HG03342 (cell line): ENCODE data around the gene MPZL3.
A peak's percentile ranks its signal among the peaks of the same experiment; 100 is the strongest.

Source experiments
- ATAC-seq: cut with Tn5 transposase; IDR thresholded peaks from one replicate; pipeline ENCODE4 v1.9.1; 2021; ENCODE audit warnings: mild to moderate bottlenecking, moderate library complexity; ENCODE audit not compliant: unreplicated experiment

MPZL3 gene

GRCh38 chr11:118251858-118252652 is at the start of gene MPZL3:
MPZL3 (minus strand) TSS chr11:118252365; CDS start chr11:118252294, 71 bp downstream.
- peak; percentile 77 for ATAC-seq

- no peak for ATAC-seq
These were observed 49.5 kb upstream of the MPZL3 start for GRCh38 chr11:118301600-118302195.

- ATAC-seq: no peak
These were observed 43.8 kb upstream of the MPZL3 start for GRCh38 chr11:118295815-118296454.

- ATAC-seq: no peak
These were observed 43.0 kb upstream of the MPZL3 start for GRCh38 chr11:118295199-118295598.

GRCh38 chr11:118294053-118294452 is 41.9 kb upstream of the MPZL3 start:
- no peak for ATAC-seq

- ATAC-seq: no peak
These were observed 39.4 kb upstream of the MPZL3 start for GRCh38 chr11:118291477-118292135.

- ATAC-seq: no peak
These were observed 38.8 kb upstream of the MPZL3 start for GRCh38 chr11:118290923-118291322.

GRCh38 chr11:118289401-118289800 is 37.2 kb upstream of the MPZL3 start:
- ATAC-seq: no peak

- no peak for ATAC-seq
These were observed 34.8 kb upstream of the MPZL3 start for GRCh38 chr11:118287006-118287405.

GRCh38 chr11:118286545-118286944 is 34.4 kb upstream of the MPZL3 start:
- ATAC-seq: no peak

- no peak for ATAC-seq
These were observed 31.7 kb upstream of the MPZL3 start for GRCh38 chr11:118283756-118284350.

GRCh38 chr11:118283037-118283636 is 31.0 kb upstream of the MPZL3 start:
- no peak for ATAC-seq

- ATAC-seq: no peak
These were observed 30.4 kb upstream of the MPZL3 start for GRCh38 chr11:118282606-118283005.

GRCh38 chr11:118281284-118281683 is 29.1 kb upstream of the MPZL3 start:
- no peak for ATAC-seq

- no peak for ATAC-seq
These were observed 25.1 kb upstream of the MPZL3 start for GRCh38 chr11:118277312-118277711.

- ATAC-seq: no peak
These were observed 24.3 kb upstream of the MPZL3 start for GRCh38 chr11:118276422-118276821.

GRCh38 chr11:118275176-118275575 is 23.0 kb upstream of the MPZL3 start:
- no peak for ATAC-seq

- ATAC-seq: no peak
These were observed 22.0 kb upstream of the MPZL3 start for GRCh38 chr11:118274186-118274585.

GRCh38 chr11:118272001-118272400 is 19.8 kb upstream of the MPZL3 start:
- ATAC-seq: no peak

GRCh38 chr11:118267486-118267885 is 15.3 kb upstream of the MPZL3 start:
- ATAC-seq: no peak

GRCh38 chr11:118265954-118266353 is 13.8 kb upstream of the MPZL3 start:
- no peak for ATAC-seq
